Measurements from ENCODE around the gene SASH1.

SASH1 gene

DNA sequence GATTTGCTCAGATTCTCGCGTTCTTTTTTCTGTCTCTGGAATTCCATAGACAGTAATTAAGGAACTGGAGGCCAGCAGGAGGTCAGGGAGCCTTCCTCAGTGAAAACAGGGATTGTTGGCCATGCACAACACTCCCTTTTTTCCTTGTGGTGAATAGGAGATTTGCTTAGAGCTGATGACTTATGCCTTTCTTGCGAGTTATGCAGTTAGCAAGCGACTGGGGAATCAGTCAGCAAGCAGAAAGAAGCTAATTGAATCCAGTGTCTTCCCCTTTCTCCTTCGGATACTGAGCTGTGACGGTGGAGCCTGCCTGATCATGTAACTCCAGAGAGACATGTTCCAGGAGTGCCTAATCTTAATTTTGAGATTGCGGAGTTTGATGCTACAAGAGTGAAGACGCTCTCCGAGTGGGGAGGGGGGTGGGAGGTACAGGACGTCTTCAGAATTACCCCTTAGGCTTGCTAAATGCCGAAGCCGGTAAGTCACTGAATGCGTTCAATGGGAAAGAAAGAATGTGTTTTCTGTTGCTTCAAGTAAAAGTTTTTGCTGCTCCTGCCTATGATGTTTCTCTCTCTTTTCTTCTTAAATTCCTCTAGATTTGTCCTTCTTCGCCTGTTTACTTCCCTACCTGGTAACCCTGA, 165.9 kb downstream of the SASH1 start:
- no peaks in the 10 kb centered on the region for H3K27me3 ChIP-seq (ENCODE audit: insufficient read depth, insufficient read length)
- no peak for TF ChIP-seq SUZ12 (IDR thresholded peaks at IDR 0.05; ENCODE audit: extremely low read depth, insufficient read depth, insufficient read length)
- TF ChIP-seq ZNF274 (IDR thresholded peaks at IDR 0.05; ENCODE audit: low read depth, low read length) = no peak
- TF ChIP-seq YY1 (IDR thresholded peaks at IDR 0.05; ENCODE audit: insufficient read depth, insufficient read length) = no peak
- no peaks in the 10 kb centered on the region for H3K36me3 ChIP-seq (ENCODE audit: insufficient read depth, insufficient read length, low read length)
- peak overlapping the region; percentile 39 for H3K9ac ChIP-seq (ENCODE audit: insufficient read length, low read depth)
- no peaks in the 10 kb centered on the region for H3K9me3 ChIP-seq (ENCODE audit: insufficient read depth, low read length)
- no peaks in the 10 kb centered on the region for H3K4me1 ChIP-seq (ENCODE audit: insufficient read depth, insufficient read length)
- H3K4me3 ChIP-seq (ENCODE audit: insufficient read length, low read depth) = peak overlapping the region; percentile 25
- peak; percentile 25 for DNase-seq (ENCODE audit: low read depth, low spot score)

DNA sequence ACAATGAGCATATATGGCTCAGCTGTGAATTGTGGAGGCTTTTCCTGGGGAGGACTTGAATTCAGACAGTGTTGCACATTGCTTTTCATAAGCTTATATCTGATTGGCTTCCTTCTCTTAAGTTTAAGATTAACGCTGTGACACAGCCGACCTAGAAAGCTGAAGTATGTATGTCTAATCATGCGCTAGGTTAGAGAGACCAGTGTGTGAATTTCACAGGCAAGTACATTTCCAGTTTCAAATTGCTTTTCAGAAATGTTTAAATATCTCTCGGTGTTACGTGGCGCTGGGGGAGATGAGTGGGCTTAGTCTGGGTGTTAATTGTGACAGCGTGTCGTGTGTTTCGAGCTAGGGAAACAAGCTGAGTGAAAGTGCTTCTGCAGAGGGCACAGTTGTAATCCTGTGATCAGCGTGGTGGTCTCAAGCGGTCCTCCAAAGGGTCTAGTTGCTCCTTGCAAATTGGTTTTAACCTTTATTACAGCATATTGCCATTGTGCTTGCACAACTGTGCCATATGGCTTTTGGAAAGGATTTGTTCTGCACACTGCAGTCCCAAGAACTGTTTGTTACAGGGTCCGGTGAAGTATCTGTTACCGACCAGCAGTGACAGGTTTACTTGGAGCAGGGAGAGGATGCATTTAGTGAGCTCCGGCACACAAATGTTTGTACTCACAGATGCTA, 166.6 kb downstream of the SASH1 start:
- TF ChIP-seq SUZ12 (IDR thresholded peaks at IDR 0.05; ENCODE audit: extremely low read depth, insufficient read depth, insufficient read length) = no peak
- no peak for TF ChIP-seq YY1 (IDR thresholded peaks at IDR 0.05; ENCODE audit: insufficient read depth, insufficient read length)
- no peak for TF ChIP-seq ZNF274 (IDR thresholded peaks at IDR 0.05; ENCODE audit: low read depth, low read length)
- no peaks in the 10 kb centered on the region for H3K9me3 ChIP-seq (ENCODE audit: insufficient read depth, low read length)
- H3K4me1 ChIP-seq (ENCODE audit: insufficient read depth, insufficient read length) = no peaks in the 10 kb centered on the region
- no peaks in the 10 kb centered on the region for H3K27me3 ChIP-seq (ENCODE audit: insufficient read depth, insufficient read length)
- peak overlapping the region; percentile 25 for H3K4me3 ChIP-seq (ENCODE audit: insufficient read length, low read depth)
- H3K9ac ChIP-seq (ENCODE audit: insufficient read length, low read depth) = peak overlapping the region; percentile 39
- DNase-seq (ENCODE audit: low read depth, low spot score) = no peak
- no peaks in the 10 kb centered on the region for H3K36me3 ChIP-seq (ENCODE audit: insufficient read depth, insufficient read length, low read length)

DNA sequence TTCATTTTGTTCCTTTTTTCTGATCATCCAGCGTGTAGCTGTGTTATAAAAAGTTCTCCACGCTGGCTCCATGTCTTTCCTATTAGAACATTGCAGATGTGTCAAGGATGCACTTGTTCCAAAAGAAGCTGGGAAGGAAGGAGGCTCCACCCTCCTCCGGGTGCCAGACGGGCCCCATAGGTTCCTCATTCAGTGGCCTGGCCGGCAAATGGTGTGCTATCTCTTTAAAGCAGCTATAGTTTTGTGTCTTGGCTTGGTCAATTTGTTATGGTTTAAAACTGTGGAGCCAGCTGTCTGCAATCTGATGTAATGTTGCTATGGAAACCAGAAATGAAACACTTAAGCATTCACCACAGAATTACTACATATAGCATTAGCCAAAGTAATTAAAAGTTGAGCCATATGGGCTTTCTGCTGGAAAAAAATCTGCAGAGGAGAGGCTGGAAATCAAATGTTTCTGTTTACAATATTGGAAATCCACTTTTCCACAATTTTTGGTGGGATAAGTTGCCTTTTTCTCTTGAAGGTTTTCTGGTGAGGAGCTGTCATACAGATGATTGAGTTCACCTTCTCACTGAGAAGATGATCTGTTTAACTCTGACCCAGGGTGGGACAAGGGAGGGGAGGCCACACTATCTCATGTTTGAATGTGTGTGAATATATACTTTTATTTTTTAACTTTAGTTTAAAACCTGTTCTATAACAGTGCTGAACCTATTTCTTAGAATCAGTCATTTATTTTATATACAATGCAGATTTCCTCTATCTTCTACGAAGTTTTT, 167.4 kb downstream of the SASH1 start:
- Histone ChIP-seq H3K36me3 (ENCODE audit: insufficient read depth, insufficient read length, low read length) (no peaks in the 10 kb centered on the region), H3K9ac (ENCODE audit: insufficient read length, low read depth) (no peak overlapping the region), H3K4me3 (ENCODE audit: insufficient read length, low read depth) (no peak overlapping the region), H3K9me3 (ENCODE audit: insufficient read depth, low read length) (no peaks in the 10 kb centered on the region), H3K4me1 (ENCODE audit: insufficient read depth, insufficient read length) (no peaks in the 10 kb centered on the region), H3K27me3 (ENCODE audit: insufficient read depth, insufficient read length) (no peaks in the 10 kb centered on the region)
- TF ChIP-seq YY1 (IDR thresholded peaks at IDR 0.05; ENCODE audit: insufficient read depth, insufficient read length) (no peak), SUZ12 (IDR thresholded peaks at IDR 0.05; ENCODE audit: extremely low read depth, insufficient read depth, insufficient read length) (no peak), ZNF274 (IDR thresholded peaks at IDR 0.05; ENCODE audit: low read depth, low read length) (no peak)
- DNase-seq (ENCODE audit: low read depth, low spot score) = no peak

- Histone ChIP-seq H3K9me3 (ENCODE audit: insufficient read depth, low read length) (no peaks in the 10 kb centered on the region), H3K27me3 (ENCODE audit: insufficient read depth, insufficient read length) (no peaks in the 10 kb centered on the region), H3K4me1 (ENCODE audit: insufficient read depth, insufficient read length) (no peaks in the 10 kb centered on the region), H3K4me3 (ENCODE audit: insufficient read length, low read depth) (no peak overlapping the region), H3K9ac (ENCODE audit: insufficient read length, low read depth) (no peak overlapping the region), H3K36me3 (ENCODE audit: insufficient read depth, insufficient read length, low read length) (peaks cover 13% of the 10 kb centered on the region)
- DNase-seq (ENCODE audit: low read depth, low spot score) = no peak
- TF ChIP-seq SUZ12 (IDR thresholded peaks at IDR 0.05; ENCODE audit: extremely low read depth, insufficient read depth, insufficient read length) (no peak), ZNF274 (IDR thresholded peaks at IDR 0.05; ENCODE audit: low read depth, low read length) (no peak), YY1 (IDR thresholded peaks at IDR 0.05; ENCODE audit: insufficient read depth, insufficient read length) (no peak)
Measured at GRCh38 chr6:148513145-148514071, 170.8 kb downstream of the SASH1 start.

DNA sequence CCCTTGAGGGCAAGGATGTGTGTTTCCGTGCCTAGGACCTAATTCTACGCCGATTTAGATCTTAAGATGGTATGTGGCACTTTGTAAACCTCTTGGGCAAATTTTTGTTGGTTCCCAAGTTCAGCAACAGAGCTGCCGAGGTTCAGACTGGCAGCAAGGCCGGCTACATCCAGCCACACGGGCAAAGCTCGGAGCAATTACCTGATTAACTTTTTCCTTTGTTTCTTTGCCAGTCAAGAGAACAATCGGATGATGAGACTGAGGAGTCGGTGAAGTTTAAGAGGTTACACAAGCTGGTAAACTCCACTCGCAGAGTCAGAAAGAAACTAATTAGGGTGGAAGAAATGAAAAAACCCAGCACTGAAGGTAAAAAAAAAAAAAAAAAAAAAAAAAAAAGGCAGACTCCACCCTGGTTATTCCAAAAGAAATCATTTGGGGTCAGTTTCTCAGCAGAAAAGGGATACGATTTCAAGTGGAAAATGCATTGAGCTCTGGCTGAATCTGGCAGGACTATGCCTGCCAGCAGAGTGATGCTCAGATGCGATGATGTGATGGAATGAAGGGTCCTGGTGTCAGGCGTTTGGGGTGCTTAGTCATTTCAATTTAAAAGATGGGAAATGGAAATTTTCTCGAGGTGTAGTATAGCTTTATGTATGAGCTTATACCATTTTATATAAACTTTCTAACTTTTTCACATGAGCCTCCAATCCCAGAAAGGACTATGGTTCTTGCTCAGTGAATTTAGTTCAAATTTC, 171.6 kb downstream of the SASH1 start:
- Histone ChIP-seq H3K9me3 (ENCODE audit: insufficient read depth, low read length) (no peaks in the 10 kb centered on the region), H3K4me1 (ENCODE audit: insufficient read depth, insufficient read length) (no peaks in the 10 kb centered on the region), H3K4me3 (ENCODE audit: insufficient read length, low read depth) (no peak overlapping the region), H3K36me3 (ENCODE audit: insufficient read depth, insufficient read length, low read length) (peaks cover 13% of the 10 kb centered on the region), H3K27me3 (ENCODE audit: insufficient read depth, insufficient read length) (no peaks in the 10 kb centered on the region), H3K9ac (ENCODE audit: insufficient read length, low read depth) (no peak overlapping the region)
- TF ChIP-seq SUZ12 (IDR thresholded peaks at IDR 0.05; ENCODE audit: extremely low read depth, insufficient read depth, insufficient read length) (no peak), ZNF274 (IDR thresholded peaks at IDR 0.05; ENCODE audit: low read depth, low read length) (no peak), YY1 (IDR thresholded peaks at IDR 0.05; ENCODE audit: insufficient read depth, insufficient read length) (no peak)
- DNase-seq (ENCODE audit: low read depth, low spot score) = no peak

- Histone ChIP-seq H3K9me3 (ENCODE audit: insufficient read depth, low read length) (peaks cover 7% of the 10 kb centered on the region; the same call in 1 of the 2 replicates), H3K9ac (ENCODE audit: insufficient read length, low read depth) (no peak overlapping the region), H3K4me1 (ENCODE audit: insufficient read depth, insufficient read length) (no peaks in the 10 kb centered on the region), H3K4me3 (ENCODE audit: insufficient read length, low read depth) (no peak overlapping the region), H3K36me3 (ENCODE audit: insufficient read depth, insufficient read length, low read length) (peaks cover 29% of the 10 kb centered on the region), H3K27me3 (ENCODE audit: insufficient read depth, insufficient read length) (no peaks in the 10 kb centered on the region)
- no peak for DNase-seq (ENCODE audit: low read depth, low spot score)
- TF ChIP-seq ZNF274 (IDR thresholded peaks at IDR 0.05; ENCODE audit: low read depth, low read length) (no peak), SUZ12 (IDR thresholded peaks at IDR 0.05; ENCODE audit: extremely low read depth, insufficient read depth, insufficient read length) (no peak), YY1 (IDR thresholded peaks at IDR 0.05; ENCODE audit: insufficient read depth, insufficient read length) (no peak)
Measured at GRCh38 chr6:148516217-148516616, 173.6 kb downstream of the SASH1 start.
